PC-9 (cell line): ENCODE results near the gene CAST. TPM values are rescaled to one million over a fixed set of nuclear protein-coding genes. Genes with fewer than 3 reads are reported as not detected.

ENCODE experiments used
- BruUV-seq: library from RNA; stranded (reverse); fragments of 400-500 nt; replicated peaks from 2 replicates; lab custom pipeline; 2021; lab: Mats Ljungman, UMichigan
- CTCF ChIA-PET: fragments of 300-600 bp; sonication (Branson Sonifier 250); formaldehyde crosslinking; loops from one replicate; lab custom pipeline; 2022; ENCODE audit warnings: antibody characterized with exemption; lab: Charles Lee
- POLR2A ChIA-PET: fragments of 300-600 bp; sonication (Branson Sonifier 250); formaldehyde crosslinking; loops from one replicate; lab custom pipeline; 2022; ENCODE audit warnings: antibody characterized with exemption; ENCODE audit not compliant: unreplicated experiment; lab: Charles Lee
- DNase-seq, 2 experiments: peaks; one replicate each; pipeline versions ENCODE4 v3.0.0 to v3.0.0-alpha.2; 2015 to 2022; ENCODE audit warnings: mixed read lengths in 1 of 2
- H2AFZ ChIP-seq: fragments of 200-600 bp; sonication (generic); 2 replicates; pipeline ENCODE4 v1.8.1; 2017; ENCODE audit warnings: antibody characterized with exemption
- H3F3A ChIP-seq: fragments of 200-600 bp; sonication (generic); 2 replicates; pipeline ENCODE4 v1.8.1; 2017; ENCODE audit warnings: antibody characterized with exemption, mild to moderate bottlenecking, low read depth; ENCODE audit not compliant: insufficient read depth
- H3K27ac ChIP-seq: fragments of 200-600 bp; sonication (generic); 2 replicates; pipeline ENCODE4 v1.6.1; 2016; ENCODE audit warnings: mixed run types
- H3K27me3 ChIP-seq: fragments of 200-600 bp; sonication (generic); 2 replicates; pipeline ENCODE4 v1.6.1; 2016; ENCODE audit warnings: low read depth, mixed run types; ENCODE audit not compliant: insufficient read depth
- H3K36me3 ChIP-seq: fragments of 200-600 bp; sonication (generic); 2 replicates; pipeline ENCODE4 v1.6.1; 2016; ENCODE audit warnings: low read depth, mixed run types
- H3K4me1 ChIP-seq: fragments of 200-600 bp; sonication (generic); replicated peaks from 2 replicates; pipeline ENCODE4 v1.6.1; 2016; ENCODE audit warnings: mixed run types; ENCODE audit not compliant: insufficient read depth
- H3K4me2 ChIP-seq: fragments of 200-600 bp; sonication (generic); 2 replicates; pipeline ENCODE4 v1.6.1; 2017; ENCODE audit warnings: mixed run types
- H3K4me3 ChIP-seq: fragments of 200-600 bp; sonication (generic); 2 replicates; pipeline ENCODE4 v1.6.1; 2016; ENCODE audit warnings: mixed run types
- H3K79me2 ChIP-seq: fragments of 200-600 bp; sonication (generic); 2 replicates; pipeline ENCODE4 v1.6.1; 2017; ENCODE audit warnings: low read depth, mixed run types
- H3K9me2 ChIP-seq: fragments of 200-600 bp; sonication (generic); 2 replicates; pipeline ENCODE4 v1.8.1; 2017; ENCODE audit warnings: mild to moderate bottlenecking; ENCODE audit not compliant: insufficient read depth
- H3K9me3 ChIP-seq: fragments of 200-600 bp; sonication (generic); 2 replicates; pipeline ENCODE4 v1.8.1; 2016; ENCODE audit warnings: low read depth; ENCODE audit not compliant: insufficient read depth
- H4K20me1 ChIP-seq: fragments of 200-600 bp; sonication (generic); 2 replicates; pipeline ENCODE4 v1.8.1; 2017; ENCODE audit not compliant: insufficient read depth
- EZH2 ChIP-seq: fragments of 200-600 bp; sonication (generic); IDR thresholded peaks from 2 replicates; pipeline ENCODE4 v1.8.0; 2017; ENCODE audit warnings: antibody characterized with exemption, low read depth
- intact Hi-C: fragments of 100-400 bp; cut with micrococcal nuclease; formaldehyde crosslinking; loops from one replicate; pipeline ENCODE4 v1.10.0; 2022; ENCODE audit not compliant: unreplicated experiment
- total RNA-seq: library from RNA; stranded (reverse); gene quantifications from 2 replicates; pipeline ENCODE4 v1.2.3, GENCODE V29; 2021
- TF ChIP-seq, protein P1 (sequence below): fragments of 200-600 bp; sonication (generic); conservative IDR thresholded peaks from 2 replicates; pipeline ENCODE4 v1.6.1; 2017; ENCODE audit warnings: mixed run types, antibody characterized with exemption, mild to moderate bottlenecking, moderate library complexity

The CAST gene
- total RNA-seq, 1 experiment from 2014 or later: 289 TPM

DNA sequence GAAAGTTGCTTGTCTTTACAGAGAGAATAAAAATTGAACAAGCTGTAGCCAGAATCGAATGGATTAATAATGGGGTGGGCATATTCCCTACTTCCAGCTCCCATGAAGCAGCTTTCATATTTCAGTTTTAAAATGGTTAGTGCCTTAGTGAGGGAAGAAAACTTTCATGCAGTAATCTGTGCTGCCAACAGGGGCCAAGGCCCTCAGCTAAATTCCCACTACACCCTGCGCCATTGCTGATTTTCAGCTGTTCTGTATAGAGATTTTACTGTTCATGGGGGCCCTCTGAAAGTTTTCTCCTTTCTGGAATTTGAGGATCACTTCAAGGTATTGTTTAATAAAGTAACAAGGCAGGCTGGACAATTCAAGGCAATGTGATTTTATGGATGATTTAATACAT lies 58.2 kb downstream of the CAST start:
- no peak for DNase-seq
- Histone ChIP-seq H3K4me1 (peaks cover 4% of the 10 kb centered on the region), H4K20me1 (no peaks in the 10 kb centered on the region)

GRCh38 chr5:96721351-96721977 lies 59.3 kb downstream of the CAST start:
- H3K9me3 ChIP-seq: no peaks in the 10 kb centered on the region
- intact Hi-C loops: no loop called here
- H4K20me1 ChIP-seq: no peaks in the 10 kb centered on the region
- no peak overlapping the region for H3K4me3 ChIP-seq
- no peaks in the 10 kb centered on the region for H3K9me2 ChIP-seq
- H2AFZ ChIP-seq: no peak overlapping the region
- no peaks in the 10 kb centered on the region for H3K4me1 ChIP-seq
- TF ChIP-seq EZH2: no peak
- TF ChIP-seq, protein P1, sequence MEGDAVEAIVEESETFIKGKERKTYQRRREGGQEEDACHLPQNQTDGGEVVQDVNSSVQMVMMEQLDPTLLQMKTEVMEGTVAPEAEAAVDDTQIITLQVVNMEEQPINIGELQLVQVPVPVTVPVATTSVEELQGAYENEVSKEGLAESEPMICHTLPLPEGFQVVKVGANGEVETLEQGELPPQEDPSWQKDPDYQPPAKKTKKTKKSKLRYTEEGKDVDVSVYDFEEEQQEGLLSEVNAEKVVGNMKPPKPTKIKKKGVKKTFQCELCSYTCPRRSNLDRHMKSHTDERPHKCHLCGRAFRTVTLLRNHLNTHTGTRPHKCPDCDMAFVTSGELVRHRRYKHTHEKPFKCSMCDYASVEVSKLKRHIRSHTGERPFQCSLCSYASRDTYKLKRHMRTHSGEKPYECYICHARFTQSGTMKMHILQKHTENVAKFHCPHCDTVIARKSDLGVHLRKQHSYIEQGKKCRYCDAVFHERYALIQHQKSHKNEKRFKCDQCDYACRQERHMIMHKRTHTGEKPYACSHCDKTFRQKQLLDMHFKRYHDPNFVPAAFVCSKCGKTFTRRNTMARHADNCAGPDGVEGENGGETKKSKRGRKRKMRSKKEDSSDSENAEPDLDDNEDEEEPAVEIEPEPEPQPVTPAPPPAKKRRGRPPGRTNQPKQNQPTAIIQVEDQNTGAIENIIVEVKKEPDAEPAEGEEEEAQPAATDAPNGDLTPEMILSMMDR: no peak
- ChIA-PET POLR2A (interaction anchor here (0.7 kb wide), 1 partner anchor 61 kb away, joined by 3 read pairs; no protein-coding TSS in a partner anchor), CTCF (no interaction called here)
- 0 out of 2 replicates have a peak, but pooled peaks cover 10% of the 10 kb centered on the region for H3F3A ChIP-seq
- no peak for DNase-seq
- no peaks in the 10 kb centered on the region for H3K27me3 ChIP-seq
- H3K27ac ChIP-seq: no peak overlapping the region; the same call in 1 of the 2 replicates
- peaks cover 67% of the 10 kb centered on the region for H3K79me2 ChIP-seq
- H3K4me2 ChIP-seq: no peak overlapping the region
- 0 out of 2 replicates have a peak, but pooled peaks cover 7% of the 10 kb centered on the region for H3K36me3 ChIP-seq
- no TSS peak for BruUV-seq

More for the DNA sequence above, 58.2 kb downstream of the CAST start:
- H3F3A ChIP-seq: 0 out of 2 replicates have a peak, but pooled peaks cover 7% of the 10 kb centered on the region
- intact Hi-C loops: no loop called here
- no peak overlapping the region for H2AFZ ChIP-seq
- H3K27me3 ChIP-seq: no peaks in the 10 kb centered on the region
- TF ChIP-seq, protein P1: no peak
- no peak for TF ChIP-seq EZH2
- ChIA-PET CTCF (no interaction called here), POLR2A (no interaction called here)
- H3K27ac ChIP-seq: no peak overlapping the region
- no peaks in the 10 kb centered on the region for H3K9me3 ChIP-seq
- H3K4me2 ChIP-seq: no peak overlapping the region
- no peaks in the 10 kb centered on the region for H3K9me2 ChIP-seq
- H3K36me3 ChIP-seq: 0 out of 2 replicates have a peak, but pooled peaks cover 7% of the 10 kb centered on the region
- no peak overlapping the region for H3K4me3 ChIP-seq
- no TSS peak for BruUV-seq
- peaks cover 76% of the 10 kb centered on the region for H3K79me2 ChIP-seq

DNA sequence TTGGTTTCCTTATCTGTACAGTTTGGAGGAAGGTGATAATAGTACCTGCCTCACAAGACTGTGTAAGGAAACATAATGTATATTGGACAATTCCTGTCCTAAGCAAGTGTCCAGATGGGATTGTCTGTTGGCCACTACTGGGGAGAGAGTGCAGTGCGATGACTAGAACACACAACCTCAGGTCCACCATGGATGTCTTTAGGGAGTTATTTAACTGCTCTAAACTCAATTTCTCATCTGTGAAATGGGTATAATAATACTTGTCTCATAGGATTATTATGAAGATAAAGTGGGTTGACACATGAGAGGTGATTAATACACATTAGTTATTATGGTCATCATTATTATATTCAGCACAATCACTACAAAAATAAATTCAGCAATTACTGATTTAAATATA lies 63.1 kb downstream of the CAST start:
- H3K27me3 ChIP-seq: no peaks in the 10 kb centered on the region
- no peak overlapping the region for H3K4me2 ChIP-seq
- H3K9me3 ChIP-seq: no peaks in the 10 kb centered on the region
- intact Hi-C loops: no loop called here
- H2AFZ ChIP-seq: no peak overlapping the region
- no peaks in the 10 kb centered on the region for H3K4me1 ChIP-seq
- H3K9me2 ChIP-seq: no peaks in the 10 kb centered on the region
- POLR2A ChIA-PET: no interaction called here
- no peaks in the 10 kb centered on the region for H4K20me1 ChIP-seq
- DNase-seq: no peak
- CTCF ChIA-PET: no interaction called here
- peaks cover 18% of the 10 kb centered on the region for H3K36me3 ChIP-seq
- H3K4me3 ChIP-seq: no peak overlapping the region
- BruUV-seq: no TSS peak
- H3K27ac ChIP-seq: no peak overlapping the region
- TF ChIP-seq EZH2: no peak
- TF ChIP-seq, protein P1: no peak
- H3K79me2 ChIP-seq: peaks cover 30% of the 10 kb centered on the region
- H3F3A ChIP-seq: 0 out of 2 replicates have a peak, but pooled peaks cover 18% of the 10 kb centered on the region
